Heart left ventricle (tissue), 16 donors: ENCODE data around the gene PRODH2. TPM values are rescaled to one million over a fixed set of nuclear protein-coding genes. Genes with fewer than 3 reads are reported as not detected.

Source experiments
- ATAC-seq, 4 donors: fragments of 200-7000 bp; cut with Tn5 transposase; one replicate each; pipeline ENCODE4 v1.9.1; 2020 to 2022; ENCODE audit warnings: moderate library complexity in 4 of 4, mild to moderate bottlenecking in 3 of 4, moderate number of reproducible peaks in 1 of 4
- DNase-seq, 5 donors: peaks; one replicate each; pipeline ENCODE4 v3.0.0-alpha.2; 2020
- H3K27ac ChIP-seq, 12 donors: fragments of 200-600 bp; sonication (generic) in 4 of 12; one replicate each; pipeline versions ENCODE4 v1.5.0 to v1.8.0; 2016 to 2022; ENCODE audit warnings: mild to moderate bottlenecking in 2 of 12
- H3K27me3 ChIP-seq, 9 donors: fragments of 200-600 bp; sonication (generic) in 2 of 9; one replicate each; pipeline versions ENCODE4 v1.5.1 to v1.8.0; 2016 to 2022; ENCODE audit warnings: mild to moderate bottlenecking in 3 of 9
- H3K36me3 ChIP-seq, 9 donors: fragments of 200-600 bp; sonication (generic) in 2 of 9; one replicate each; pipeline versions ENCODE4 v1.5.0 to v1.8.0; 2018 to 2022; ENCODE audit warnings: mild to moderate bottlenecking in 2 of 9
- H3K4me1 ChIP-seq, 12 donors: fragments of 200-600 bp; sonication (generic) in 4 of 12; one replicate each; pipeline versions ENCODE4 v1.5.0 to v1.8.0; 2016 to 2022; ENCODE audit warnings: mild to moderate bottlenecking in 3 of 12
- H3K4me3 ChIP-seq, 12 donors: fragments of 200-600 bp; sonication (generic) in 4 of 12; one replicate each; pipeline versions ENCODE4 v1.5.0 to v1.8.0; 2017 to 2022; ENCODE audit warnings: mild to moderate bottlenecking in 9 of 12, moderate library complexity in 4 of 12
- H3K9me3 ChIP-seq, 12 donors: fragments of 200-600 bp; sonication (generic) in 4 of 12; one replicate each; pipeline versions ENCODE4 v1.5.0 to v1.8.0; 2016 to 2022; ENCODE audit warnings: mild to moderate bottlenecking in 1 of 12
- CTCF ChIP-seq, 12 donors: fragments of 200-600 bp; sonication (generic) in 4 of 12; IDR thresholded peaks; one replicate each; pipeline versions ENCODE4 v1.5.0 to v1.8.0; 2018 to 2022; ENCODE audit warnings: antibody characterized with exemption in 12 of 12, mild to moderate bottlenecking in 5 of 12
- POLR2A ChIP-seq, 2 donors: fragments of 450-650 bp; IDR thresholded peaks; one replicate each; pipeline ENCODE4 v1.6.1; 2017; ENCODE audit warnings: antibody characterized with exemption in 2 of 2, mild to moderate bottlenecking in 2 of 2, moderate library complexity in 2 of 2
- WGBS, 4 donors: extraction: QIAGEN DNeasy Blood & Tissue Kit in 2 of 4; methylation state at CpG; one replicate each; pipeline versions ENCODE4 v1.1.5 to v1.1.7; 2013 to 2018; 5-methylcytosine and 5-hydroxymethylcytosine counted together
- intact Hi-C, 10 donors: fragments of 100-400 bp; cut with DNase I; formaldehyde crosslinking; loops; one replicate each; pipeline versions ENCODE4 v1.11.1 to v1.14.2; 2022
- polyA plus RNA-seq, 2 donors: library from polyadenylated mRNA; stranded (reverse); fragments of 200-250 nt; gene quantifications; one replicate each; pipeline ENCODE4 v1.2.3, GENCODE V29; 2013
- total RNA-seq, 9 donors: library from RNA; depleted of rRNA in 2 of 9; stranded (reverse); fragments of >200 nt in 2 of 9; fragmentation: NEBNext Ultra II Directional in 3 of 9; extraction: Animal tissue kit (Norgen Biotek cat#: 25700) in 3 of 9; gene quantifications; one replicate each; pipeline versions ENCODE4 v1.1.0 to v1.2.4, GENCODE V29; 2016 to 2023
- donor health status: ischemic (EF 13 %, LVEDD 7.1; RV severe dilation, severe dysfunction).
- donor health status: healthy with polysubstance abuse.
- donor health status: DM: no; HTN: yes; CAD: no.
- donor health status: DM: no; HTN: no; CAD: no.
- donor health status: ischemic (EF 25% LVEDD 6.9; RV normal size, moderate dysfunction).
- donor health status: ischemic (EF 25% LVEDD 5.7; RV mildly dilated, moderate dysfunction).
- donor health status: healthy.
- donor health status: DM: yes; HTN: yes; CAD: no.
- donor health status: ischemic (EF 35%, LVEDD 5.7; RV mildly dilated, moderate dysfunction).
- donor health status: nonischemic (EF 11% LVEDD 7.7; RV severe dilation, severe dysfunction).
- donor health status: DM: yes; HTN: yes; CAD: no.
- donor health status: PGD.
- donor health status: ischemic (EF 29% LVEDD 5.4; RV normal size, mild dysfunction).
- donor health status: nonischemic (EF 23%, LVEDD 6.1; RV moderate dilation, normal function).

Gene PRODH2
- total and polyA plus RNA-seq, 11 donors = not detected

DNA sequence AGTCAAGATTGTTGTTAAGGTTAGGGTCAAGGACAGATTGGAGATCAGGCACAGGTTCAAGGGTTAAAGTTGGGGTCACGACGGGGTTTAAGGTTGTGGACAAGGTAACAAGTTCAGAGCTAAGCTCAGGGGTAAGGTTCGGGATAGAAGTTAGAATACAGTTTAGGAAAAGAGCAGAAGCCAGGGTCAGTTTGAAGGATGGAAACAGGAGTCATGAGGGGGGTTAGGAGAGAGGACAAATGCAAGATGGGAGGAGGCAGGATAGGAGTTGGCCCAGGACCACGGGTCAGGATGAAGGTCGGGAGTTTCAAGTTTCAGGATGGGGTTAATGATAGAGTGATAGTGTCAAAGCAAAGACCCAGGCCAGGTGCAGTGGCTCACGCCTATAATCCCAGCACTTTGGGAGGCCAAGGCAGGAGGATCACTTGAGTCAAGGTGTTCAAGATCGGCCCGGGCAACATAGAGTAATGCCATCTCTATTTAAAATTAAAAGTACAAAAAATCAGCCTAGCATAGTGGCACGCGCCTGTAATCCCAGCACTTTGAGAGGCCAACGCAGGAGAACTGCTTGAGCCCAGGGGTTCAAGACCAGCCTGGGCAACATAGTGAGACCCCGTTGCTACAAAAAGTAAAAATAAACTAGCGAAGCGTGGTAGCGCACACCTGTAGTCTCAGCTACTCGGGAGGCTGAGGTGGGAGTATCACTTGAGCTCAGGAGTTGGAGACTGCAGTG is 32.0 kb upstream of the PRODH2 start:
- no peak for ATAC-seq
- no peaks in the 10 kb centered on the region for H3K36me3 ChIP-seq
- 57 to 63% (median 60%) methylated on average over 16 of the region's 16 CpGs for WGBS, 4 donors
- intact Hi-C loops = no loop called here
- no peaks in the 10 kb centered on the region for H3K9me3 ChIP-seq
- no peak for DNase-seq
- H3K27ac ChIP-seq = no peak overlapping the region
- H3K4me1 ChIP-seq = peaks cover 0 to 21% (median 7%) of the 10 kb centered on the region in 12 donors
- no peak for TF ChIP-seq POLR2A (IDR thresholded peaks at IDR 0.05)
- TF ChIP-seq CTCF (IDR thresholded peaks at IDR 0.05) = no peak
- H3K27me3 ChIP-seq = peaks cover 28 to 77% (median 62%) of the 10 kb centered on the region in 9 donors
- peak overlapping the region in 2 of 12 donors; percentile 24 to 34 for H3K4me3 ChIP-seq

GRCh38 chr19:35843676-35844481 is 31.2 kb upstream of the PRODH2 start:
- WGBS, 4 donors = 6 to 12% (median 9%) methylated on average over 32 to 42 of the region's 42 CpGs
- Histone ChIP-seq H3K36me3 (no peaks in the 10 kb centered on the region), H3K4me3 (no peak overlapping the region), H3K4me1 (peaks cover 0 to 21% (median 7%) of the 10 kb centered on the region in 12 donors), H3K9me3 (peaks cover 0 to 7% (median under 1%) of the 10 kb centered on the region in 12 donors), H3K27ac (no peak overlapping the region), H3K27me3 (peaks cover 25 to 73% (median 54%) of the 10 kb centered on the region in 9 donors)
- peak in 1 of 5 donors; percentile 33 for DNase-seq
- peak in 2 of 4 donors; percentile 14 to 29 for ATAC-seq
- TF ChIP-seq POLR2A (IDR thresholded peaks at IDR 0.05) = no peak
- TF ChIP-seq CTCF (IDR thresholded peaks at IDR 0.05) = no peak
- intact Hi-C loops = no loop called here

GRCh38 chr19:35842666-35843272 is 30.1 kb upstream of the PRODH2 start:
- Histone ChIP-seq H3K27me3 (peaks cover 23 to 64% (median 49%) of the 10 kb centered on the region in 9 donors), H3K27ac (no peak overlapping the region), H3K4me1 (peaks cover 0 to 21% (median 7%) of the 10 kb centered on the region in 12 donors), H3K36me3 (no peaks in the 10 kb centered on the region), H3K4me3 (no peak overlapping the region), H3K9me3 (peaks cover 0 to 14% (median 8%) of the 10 kb centered on the region in 12 donors)
- ATAC-seq (no peak), DNase-seq (no peak)
- TF ChIP-seq POLR2A (IDR thresholded peaks at IDR 0.05) (no peak), CTCF (IDR thresholded peaks at IDR 0.05) (no peak)
- intact Hi-C loops = no loop called here
- 80 to 85% (median 82%) methylated on average over 4 of the region's 4 CpGs for WGBS, 4 donors
